ENCODE results near the gene ABCB10.
A peak's percentile ranks its signal among the peaks of the same experiment; 100 is the strongest.
"Not testable (repeated sequence)": the region's sequence is repeated elsewhere in the genome, so short reads cannot be mapped to it uniquely, and the experiment has no call there.

The ABCB10 gene

DNA sequence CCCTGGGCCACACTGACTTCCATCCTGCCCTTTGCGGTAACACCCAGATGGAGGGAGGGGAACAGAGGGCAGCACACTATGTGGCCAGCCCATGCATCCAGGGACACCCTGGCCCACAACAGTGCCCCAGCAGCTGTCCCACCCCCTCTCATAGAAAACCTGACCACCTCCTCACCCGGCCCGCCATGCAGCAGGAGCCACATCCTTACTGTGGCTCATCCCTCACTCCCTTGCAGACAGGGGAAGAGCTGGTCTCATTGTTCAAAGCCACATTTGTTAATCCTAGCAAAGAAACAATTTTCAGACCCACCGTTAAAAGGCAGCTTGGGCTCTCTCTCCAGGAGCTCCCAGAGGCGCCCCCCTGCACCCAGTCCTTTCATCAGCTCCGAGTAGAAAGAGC lies 27.2 kb downstream of the ABCB10 start:
- no peak for DNase-seq

DNA sequence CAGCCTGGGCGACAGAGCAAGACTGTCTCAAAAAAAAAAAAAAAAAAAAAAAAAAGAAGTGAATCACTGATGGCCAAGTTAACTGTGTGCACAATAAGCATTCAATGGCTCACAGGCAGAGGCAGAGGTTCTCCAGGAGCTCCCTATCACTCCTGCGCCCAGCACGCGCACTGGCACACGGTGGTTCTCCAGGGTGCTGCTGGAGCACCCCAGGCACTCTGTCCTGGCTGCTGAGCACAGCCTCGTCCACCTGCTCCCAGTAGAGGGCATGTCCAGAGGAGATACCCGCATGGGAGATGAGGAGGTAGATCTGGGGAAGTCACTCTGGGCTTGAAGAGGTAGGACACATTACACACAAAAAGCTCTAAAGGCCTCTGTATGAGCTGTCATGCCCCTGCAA lies 28.9 kb downstream of the ABCB10 start:
- DNase-seq, result no peak

DNA sequence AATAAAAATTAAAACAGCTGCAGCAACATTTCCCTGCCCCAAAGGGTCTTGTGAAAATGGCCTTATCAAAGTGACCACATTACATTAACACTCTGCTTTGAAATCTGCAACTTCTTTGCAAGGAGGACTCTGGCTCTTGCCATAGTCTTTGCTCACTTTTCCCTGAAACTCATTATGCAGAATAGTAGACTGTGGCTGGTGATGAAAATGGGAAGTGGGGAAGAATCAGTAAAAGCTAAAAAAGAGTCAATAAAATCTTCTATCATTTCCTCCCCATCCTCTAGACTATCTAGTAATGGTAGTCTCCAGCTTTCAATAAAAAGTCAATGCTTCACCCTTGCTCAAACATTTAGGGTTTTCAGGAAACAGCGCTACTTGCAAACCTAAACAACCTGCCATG lies 31.8 kb downstream of the ABCB10 start:
- no peak for DNase-seq

DNA sequence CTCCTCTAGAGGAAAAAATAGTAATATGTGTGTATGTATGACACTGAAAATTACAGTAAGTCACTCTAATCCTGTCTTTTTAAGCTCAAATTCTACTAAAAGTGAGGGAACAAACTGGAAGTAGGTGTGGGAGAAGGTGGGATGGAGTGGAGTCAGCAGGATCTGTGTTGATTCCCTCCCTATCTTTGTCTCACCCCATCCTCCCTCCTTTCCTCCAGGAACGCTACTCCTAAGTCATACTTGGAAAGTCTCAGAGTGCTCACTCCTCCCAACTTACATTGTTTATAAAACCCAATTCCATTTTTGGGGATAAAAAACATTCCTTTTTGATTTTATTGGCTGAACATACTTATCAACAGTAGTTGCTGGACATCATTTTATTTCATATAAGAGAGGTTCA lies 35.5 kb downstream of the ABCB10 start:
- no peak for DNase-seq

DNA sequence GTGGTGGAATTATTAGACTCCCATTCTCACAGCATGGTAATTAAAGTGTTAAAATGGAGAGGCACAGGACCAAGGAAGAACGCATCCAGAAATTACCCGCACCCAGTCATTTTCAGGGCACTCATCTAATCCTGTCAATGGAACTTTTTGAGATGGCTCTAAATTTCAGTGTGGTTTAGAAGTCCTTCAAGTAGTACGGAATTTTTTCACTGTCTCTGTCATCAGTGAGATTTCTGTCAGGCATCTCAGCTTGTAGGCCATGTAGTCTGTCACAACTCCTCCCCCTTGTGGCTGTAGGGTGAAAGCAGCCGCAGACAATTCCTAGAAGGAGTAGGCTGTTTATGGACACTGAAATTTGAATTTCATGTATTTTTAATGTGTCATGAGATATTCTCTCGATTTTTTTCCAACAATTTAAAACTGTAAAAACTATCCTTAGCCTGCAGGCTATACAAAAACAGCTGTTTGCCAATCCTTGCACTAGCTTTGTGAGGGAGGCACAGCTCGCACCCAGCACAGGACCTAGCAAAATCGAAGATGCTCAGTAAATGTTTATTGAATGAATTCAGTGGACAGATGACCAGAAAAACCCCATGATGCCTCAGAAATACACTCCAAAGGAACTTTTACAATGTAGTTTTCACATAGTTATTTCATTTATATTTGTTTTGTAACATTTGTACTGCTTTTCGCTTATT lies 43.8 kb downstream of the ABCB10 start:
- peak; percentile 79 for DNase-seq

DNA sequence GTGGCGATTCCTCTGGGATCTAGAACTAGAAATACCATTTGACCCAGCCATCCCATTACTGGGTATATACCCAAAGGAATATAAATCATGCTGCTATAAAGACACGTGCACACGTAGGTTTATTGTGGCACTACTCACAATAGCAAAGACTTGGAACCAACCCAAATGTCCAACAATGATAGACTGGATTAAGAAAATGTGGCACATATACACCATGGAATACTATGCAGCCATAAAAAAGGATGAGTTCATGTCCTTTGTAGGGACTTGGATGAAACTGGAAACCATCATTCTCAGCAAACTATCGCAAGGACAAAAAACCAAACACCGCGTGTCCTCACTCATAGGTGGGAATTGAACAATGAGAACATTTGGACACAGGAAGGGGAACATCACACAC lies 46.9 kb downstream of the ABCB10 start:
- DNase-seq, result not testable (repeated sequence)

DNA sequence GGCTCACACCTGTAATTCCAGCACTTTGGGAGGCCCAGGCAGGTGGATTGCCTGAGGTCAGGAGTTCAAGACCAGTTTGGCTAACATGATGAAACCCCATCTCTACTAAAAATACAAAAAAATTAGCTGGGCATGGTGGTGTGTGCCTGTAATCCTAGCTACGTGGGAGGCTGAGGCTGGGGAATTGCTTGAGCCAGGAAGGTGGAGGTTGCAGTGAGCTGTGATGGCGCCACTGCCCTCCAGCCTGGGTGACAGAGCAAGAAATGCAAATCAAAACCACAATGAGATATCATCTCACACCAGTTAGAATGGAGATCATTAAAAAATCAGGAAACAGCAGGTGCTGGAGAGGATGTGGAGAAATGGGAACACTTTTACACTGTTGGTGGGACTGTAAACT lies 47.3 kb downstream of the ABCB10 start:
- not testable (repeated sequence) for DNase-seq

DNA sequence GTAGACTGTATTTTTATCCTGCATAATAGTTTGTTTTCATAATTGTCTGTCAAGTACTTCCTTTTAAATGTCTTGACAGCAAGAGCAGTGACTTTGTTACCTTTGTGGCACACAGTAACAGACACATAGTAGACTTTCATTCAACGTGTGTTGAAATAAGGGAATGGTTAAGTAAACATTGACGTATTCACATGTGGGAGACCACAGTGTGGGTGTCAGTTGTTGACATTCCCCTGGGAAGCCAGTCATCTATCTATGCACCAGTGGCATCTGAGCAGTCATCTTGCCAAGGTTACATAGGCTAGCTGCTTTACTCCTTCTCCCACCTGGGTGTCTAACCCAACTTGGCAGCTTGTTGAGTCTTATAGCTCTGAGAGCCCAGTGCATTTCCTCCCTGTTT lies 48.9 kb downstream of the ABCB10 start:
- DNase-seq, result peak; percentile 70

DNA sequence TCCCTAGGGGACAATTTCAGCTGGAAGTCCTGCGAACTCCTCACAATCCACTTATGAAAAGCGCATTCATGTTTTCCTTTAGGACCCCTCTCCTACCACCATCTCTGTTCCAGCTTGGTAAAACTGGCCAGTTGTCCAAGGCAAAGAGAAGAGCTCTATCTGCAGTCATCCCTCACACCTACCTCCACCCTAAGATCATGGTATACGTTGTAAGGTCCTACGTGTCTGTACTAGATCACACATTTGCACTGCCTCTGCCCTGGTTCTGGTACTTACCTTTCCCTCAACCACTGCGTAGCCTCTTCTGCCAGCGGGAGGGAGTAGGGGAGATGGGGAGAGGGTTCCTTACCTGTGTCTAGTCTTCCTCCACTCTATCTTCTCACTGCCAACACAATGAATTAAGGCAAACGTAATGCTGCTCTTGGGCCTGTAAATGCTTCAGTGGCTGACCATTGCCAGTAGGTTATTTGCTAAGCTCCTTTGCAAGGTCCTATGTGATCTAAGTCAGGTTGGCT lies 49.6 kb downstream of the ABCB10 start:
- no peak for DNase-seq

DNA sequence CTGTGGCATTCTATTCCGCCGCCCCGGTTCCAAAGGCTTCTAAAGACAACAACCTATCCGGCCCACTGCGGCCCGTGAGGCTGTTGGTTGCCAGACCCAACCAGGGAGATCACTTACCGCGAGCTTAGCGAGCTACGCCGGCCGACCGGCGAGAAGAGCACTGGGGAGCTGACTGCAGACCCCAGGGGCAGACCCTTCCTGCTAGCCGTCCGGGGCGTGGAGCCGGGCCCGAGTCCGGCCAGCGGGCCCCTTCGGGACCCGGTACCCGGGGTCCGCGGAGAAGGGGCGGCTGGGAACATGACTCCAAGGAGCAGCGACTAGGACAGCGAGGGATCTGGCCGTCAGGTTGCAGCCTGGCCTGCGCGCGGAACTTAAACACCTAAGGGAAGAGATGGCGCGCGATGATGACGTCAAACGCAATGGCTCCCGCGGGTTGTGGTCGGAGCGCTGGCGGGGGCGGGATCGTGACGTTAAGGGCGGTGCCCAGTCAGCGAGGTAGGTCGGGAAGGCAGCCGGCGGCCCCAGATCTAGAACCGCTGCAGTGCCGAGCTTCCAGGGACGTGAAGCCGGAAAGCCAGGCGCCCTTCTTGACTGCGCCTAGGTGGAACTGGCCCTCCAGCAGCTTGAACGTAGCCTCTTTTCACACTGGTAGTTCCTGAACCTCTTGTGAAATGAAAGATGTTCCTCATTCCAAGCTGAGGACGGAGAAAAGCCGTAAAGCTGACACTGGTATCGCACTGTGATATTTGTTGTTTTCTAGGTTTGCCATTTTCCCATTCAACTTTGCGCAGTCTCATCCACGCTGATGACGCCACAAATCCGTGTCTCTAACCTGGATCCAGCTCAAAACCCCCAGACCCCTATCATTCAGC lies 50.3 kb downstream of the ABCB10 start, which contains the start of gene NUP133:
Gene NUP133, minus strand, starts transcription at position 391 of the 872 bp plus-strand sequence. Its CDS starts 92 bp downstream, at position 299.
- peak; percentile 99 for DNase-seq

DNA sequence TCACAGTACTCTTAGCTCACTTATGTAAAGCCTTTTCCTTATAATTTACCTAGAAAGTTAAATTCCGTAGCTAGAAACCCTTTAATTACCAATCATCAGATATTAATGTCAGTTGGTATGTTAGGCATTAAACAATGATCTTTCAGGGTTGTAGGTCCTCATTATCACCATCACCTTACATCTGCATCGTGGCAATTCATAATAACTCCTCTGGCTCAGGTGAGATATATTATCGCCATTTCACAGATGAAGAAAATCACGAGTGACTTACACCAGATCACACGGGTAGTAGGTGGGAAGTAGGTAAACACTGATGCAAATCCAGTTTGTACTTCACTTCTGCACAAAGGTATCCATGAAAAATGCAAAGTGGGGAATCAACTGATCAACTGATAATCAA lies 51.0 kb downstream of the ABCB10 start:
- no peak for DNase-seq

DNA sequence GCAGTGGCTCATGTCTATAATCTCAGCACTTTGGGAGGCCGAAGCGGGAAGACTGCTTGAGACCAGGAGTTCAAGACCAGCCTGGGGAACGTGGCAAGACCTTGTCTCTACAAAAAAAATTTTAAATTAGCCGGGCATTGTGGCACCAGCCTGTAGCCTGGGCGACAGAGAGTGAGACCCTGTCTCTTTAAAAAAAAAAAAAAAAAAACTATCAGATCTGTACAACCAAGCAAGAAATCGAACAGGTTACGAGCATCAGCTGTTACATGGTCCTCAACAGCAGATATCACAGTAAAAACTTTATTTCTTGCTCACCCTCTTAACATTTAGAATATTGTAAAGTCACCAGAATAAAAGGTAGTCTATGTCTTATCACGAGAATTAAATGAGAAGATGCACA lies 51.9 kb downstream of the ABCB10 start:
- DNase-seq, result no peak

DNA sequence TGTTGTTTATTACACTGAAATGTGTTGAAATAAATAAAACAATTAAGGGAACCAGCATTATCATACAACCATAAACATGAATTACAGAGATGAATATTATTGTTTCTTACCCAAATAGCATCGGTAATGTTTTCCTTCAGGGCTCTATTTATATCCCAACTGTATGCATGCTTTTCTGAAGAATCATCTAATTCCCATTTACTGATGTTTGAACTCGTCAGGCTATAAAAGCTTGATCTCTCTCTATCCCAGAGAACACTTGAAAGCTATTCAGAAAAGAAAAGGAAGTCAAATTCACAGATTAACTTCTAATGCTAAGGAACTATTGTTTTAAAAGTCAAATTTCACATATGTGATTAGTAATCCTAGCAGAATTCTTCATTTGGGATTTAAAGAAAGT lies 62.7 kb downstream of the ABCB10 start:
- DNase-seq, result no peak

DNA sequence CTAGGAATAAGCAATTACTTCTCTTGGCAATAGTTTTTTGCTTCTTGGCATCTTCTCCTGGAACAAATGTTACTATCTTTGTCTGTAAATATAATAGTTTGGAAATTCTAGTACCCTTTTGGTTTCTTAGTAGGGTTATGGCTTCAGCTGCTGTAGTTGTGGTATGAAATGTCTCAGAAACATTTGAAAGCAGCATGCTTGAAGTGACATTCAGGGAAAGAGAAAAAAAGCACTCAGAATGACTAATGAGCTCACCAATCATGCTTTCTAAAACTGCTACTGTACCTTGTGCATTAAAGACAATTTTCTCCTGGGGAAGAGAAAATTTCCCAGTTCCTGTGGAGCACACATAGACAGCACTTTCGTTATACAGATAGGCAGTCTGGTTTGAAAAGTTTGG lies 71.3 kb downstream of the ABCB10 start:
- DNase-seq, result no peak

DNA sequence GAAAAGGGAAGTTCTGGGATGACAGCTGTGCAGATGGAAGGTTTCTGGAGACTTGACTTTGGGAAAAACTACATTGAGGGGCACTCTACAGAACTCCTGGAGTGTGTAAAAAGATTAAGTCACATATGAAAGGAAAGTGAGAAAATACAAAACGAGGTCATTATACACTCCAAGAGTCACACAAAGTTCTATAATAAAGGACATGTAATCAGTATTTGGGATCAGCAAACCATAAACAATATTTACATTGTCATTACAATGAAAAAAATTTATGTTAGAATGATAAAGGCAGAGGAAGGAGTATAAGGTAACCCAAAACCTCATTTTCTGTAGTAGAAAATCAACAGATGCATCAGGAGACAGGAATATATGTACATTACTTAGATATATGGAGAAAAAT lies 73.2 kb downstream of the ABCB10 start:
- DNase-seq, result no peak

DNA sequence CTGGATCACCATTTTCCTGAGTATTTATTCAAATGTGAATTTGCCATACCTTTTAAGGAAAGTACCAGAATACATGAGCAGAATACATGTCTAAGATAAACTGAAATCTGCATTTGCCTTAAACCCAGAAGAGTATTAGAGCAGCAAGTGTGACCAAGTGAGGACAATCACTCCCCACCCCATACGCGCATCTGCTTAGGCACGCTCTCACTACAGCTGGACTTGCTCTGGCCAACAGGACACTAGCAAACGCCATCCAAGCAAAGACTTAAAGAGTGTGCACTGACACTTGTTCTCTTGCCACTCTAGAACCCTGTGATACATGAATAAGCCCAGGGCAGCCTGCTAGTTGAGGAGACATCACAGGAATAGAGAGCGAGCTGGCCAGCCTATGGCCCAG lies 76.0 kb downstream of the ABCB10 start:
- DNase-seq, result no peak

DNA sequence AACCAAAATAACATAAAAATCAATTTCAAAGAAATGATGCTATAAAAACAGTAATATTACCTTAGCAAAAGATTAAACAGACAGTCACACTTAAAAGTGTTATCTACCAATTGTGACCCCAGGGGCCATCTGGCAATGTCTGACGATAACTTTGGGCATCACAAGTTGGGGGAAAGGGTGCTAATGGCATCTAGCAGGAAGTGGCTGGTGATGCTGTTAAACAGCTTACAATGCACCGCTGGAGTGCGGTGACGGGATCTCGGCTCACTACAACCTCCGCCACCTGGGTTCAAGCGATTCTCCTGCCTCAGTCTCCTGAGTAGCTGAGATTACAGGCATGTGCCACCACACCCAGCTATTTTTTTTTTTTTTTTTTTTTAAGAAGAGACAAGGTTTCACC lies 78.0 kb downstream of the ABCB10 start:
- DNase-seq, result no peak

DNA sequence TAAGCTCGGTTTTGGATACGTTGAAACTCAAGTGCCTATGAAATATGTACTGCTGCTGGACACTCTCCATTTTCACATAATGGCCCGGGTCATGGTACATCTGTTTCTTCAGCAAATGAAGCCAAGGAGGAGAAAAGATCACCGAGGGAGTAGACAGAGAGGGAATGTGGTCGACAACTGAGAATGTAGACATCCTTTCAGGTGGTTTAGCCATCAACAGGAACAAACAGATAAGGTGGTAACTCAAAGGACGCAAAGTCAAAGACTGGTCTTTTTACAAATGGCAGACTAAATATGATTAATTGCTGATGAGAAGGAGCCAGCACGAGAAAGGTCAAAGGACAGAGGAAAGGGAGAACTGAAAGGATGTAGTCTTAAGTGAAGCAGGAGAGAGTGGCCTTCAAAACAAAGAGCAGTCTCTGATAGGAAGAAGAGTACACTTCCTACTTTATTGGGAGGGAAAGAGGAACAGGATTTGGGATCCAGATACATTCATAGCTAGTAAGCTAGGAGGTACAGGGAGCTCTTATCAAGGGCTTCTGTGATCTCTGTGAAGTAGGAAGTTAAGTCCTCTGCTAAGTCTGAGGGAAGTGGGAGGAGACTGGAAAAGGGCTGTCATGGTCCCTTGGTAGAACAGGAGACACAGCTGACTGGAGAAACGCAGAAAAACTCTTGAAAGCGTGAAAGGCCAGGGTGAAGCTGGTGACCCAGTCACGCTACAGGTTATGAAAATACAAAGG lies 78.7 kb downstream of the ABCB10 start:
- DNase-seq, result no peak

DNA sequence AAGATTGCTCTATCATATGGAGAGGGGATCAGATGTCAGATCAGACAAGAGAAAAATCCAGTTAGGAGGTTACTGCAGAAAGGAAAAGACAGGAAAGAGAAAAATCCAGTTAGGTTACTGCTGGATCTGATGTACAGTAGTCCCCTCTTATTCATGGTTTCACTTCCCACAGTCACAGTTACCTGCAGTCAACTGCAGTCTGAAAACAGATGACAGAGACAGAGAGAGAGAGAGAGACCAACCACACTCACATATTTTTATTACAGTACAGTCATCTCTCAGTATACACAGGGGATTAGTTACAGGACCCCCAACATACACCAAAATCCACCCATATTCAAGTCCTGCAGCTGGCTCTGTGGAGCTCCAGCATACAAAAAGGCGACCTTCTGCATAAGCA lies 79.7 kb downstream of the ABCB10 start:
- DNase-seq, result no peak

DNA sequence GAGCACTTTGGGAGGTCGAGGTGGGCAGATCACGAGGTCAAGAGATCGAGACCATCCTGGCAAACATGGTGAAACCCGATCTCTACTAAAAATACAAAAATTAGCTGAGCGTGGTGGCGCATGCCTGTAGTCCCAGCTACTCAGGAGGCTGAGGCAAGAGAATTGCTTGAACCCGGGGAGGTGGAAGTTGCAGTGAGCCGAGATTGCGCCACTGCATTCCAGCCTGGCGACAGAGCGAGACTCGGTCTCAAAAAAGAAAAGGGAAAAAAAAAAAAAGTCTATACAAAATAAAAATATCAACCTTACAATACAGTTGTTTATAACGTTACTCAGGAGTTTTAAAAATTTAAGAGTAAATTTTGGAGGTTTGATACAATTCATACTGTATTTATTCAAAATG lies 82.6 kb downstream of the ABCB10 start:
- DNase-seq, result not testable (repeated sequence)

DNA sequence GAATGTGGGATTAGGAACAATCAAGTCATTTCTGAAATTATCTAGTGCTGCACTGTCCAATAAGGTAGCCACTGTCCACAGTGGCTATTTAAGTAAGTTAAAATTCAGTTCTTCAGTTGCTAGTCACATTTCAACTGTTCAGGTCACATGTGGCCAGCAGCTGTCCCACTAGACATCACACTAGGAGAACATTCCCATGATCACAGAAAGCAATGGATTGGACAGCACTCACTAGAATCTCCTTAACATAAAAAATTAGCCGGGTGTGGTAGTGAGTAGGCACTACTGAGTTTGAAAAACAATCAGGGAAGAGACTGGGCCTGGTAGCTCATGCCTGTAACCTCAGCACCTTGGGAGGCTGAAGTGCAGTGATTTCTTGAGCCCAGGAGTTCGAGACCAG lies 84.0 kb downstream of the ABCB10 start:
- no peak for DNase-seq

DNA sequence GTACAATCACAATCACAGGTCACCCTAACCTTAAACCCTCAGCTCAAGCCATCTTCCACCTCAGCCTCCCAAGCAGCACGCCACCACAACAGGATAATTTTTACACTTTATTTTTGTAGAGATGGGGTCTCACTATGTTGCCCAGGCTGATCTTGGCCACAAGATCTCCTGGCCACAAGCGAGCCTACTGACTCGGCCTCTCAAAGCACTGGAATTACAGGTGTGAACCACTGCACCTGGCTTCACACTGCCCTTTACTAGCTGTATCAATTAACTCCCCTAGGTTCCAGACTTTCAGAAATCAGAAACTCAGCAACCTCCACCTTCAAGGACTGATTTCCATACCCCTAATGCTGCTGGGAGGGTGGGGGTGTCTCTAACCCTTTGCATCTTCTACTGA lies 87.3 kb downstream of the ABCB10 start:
- no peak for DNase-seq

DNA sequence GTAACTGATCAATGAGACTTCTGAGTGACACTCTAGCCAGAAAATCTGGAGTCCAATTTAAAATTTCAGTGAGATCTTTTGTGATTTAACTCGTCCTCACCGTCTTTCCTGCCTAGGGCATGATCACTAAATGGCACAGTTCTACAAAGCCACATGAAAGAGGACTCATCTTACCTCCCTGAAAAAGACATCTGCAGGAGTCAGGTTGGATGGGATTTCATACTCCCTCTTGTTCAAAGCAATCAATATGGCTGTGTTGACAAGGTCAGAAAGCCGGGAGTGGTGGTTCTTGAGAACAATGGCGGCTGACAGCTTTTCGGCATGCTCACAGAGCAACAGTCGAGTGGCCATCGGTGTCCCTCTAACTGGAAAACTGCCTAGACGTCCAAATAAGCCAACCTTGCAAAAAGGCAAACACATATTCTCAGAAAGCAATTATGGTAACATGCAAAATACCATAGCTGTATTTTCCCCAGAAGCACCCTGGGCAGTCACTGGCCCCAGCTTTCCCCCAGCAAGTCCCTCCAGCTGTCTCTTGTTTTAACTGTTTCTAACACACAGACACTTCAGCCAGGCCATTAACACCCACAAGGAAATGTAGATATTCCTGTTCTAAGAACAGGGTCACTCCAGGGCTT lies 88.0 kb downstream of the ABCB10 start:
- no peak for DNase-seq

All from NCI-H69 (cell line).